Measurements from ENCODE around the gene MRTFB.
"Not testable (repeated sequence)": the region's sequence is repeated elsewhere in the genome, so short reads cannot be mapped to it uniquely, and the experiment has no call there.

Gene MRTFB, protein sequence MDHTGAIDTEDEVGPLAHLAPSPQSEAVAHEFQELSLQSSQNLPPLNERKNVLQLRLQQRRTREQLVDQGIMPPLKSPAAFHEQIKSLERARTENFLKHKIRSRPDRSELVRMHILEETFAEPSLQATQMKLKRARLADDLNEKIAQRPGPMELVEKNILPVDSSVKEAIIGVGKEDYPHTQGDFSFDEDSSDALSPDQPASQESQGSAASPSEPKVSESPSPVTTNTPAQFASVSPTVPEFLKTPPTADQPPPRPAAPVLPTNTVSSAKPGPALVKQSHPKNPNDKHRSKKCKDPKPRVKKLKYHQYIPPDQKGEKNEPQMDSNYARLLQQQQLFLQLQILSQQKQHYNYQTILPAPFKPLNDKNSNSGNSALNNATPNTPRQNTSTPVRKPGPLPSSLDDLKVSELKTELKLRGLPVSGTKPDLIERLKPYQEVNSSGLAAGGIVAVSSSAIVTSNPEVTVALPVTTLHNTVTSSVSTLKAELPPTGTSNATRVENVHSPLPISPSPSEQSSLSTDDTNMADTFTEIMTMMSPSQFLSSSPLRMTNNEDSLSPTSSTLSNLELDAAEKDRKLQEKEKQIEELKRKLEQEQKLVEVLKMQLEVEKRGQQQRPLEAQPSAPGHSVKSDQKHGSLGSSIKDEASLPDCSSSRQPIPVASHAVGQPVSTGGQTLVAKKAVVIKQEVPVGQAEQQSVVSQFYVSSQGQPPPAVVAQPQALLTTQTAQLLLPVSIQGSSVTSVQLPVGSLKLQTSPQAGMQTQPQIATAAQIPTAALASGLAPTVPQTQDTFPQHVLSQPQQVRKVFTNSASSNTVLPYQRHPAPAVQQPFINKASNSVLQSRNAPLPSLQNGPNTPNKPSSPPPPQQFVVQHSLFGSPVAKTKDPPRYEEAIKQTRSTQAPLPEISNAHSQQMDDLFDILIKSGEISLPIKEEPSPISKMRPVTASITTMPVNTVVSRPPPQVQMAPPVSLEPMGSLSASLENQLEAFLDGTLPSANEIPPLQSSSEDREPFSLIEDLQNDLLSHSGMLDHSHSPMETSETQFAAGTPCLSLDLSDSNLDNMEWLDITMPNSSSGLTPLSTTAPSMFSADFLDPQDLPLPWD

DNA sequence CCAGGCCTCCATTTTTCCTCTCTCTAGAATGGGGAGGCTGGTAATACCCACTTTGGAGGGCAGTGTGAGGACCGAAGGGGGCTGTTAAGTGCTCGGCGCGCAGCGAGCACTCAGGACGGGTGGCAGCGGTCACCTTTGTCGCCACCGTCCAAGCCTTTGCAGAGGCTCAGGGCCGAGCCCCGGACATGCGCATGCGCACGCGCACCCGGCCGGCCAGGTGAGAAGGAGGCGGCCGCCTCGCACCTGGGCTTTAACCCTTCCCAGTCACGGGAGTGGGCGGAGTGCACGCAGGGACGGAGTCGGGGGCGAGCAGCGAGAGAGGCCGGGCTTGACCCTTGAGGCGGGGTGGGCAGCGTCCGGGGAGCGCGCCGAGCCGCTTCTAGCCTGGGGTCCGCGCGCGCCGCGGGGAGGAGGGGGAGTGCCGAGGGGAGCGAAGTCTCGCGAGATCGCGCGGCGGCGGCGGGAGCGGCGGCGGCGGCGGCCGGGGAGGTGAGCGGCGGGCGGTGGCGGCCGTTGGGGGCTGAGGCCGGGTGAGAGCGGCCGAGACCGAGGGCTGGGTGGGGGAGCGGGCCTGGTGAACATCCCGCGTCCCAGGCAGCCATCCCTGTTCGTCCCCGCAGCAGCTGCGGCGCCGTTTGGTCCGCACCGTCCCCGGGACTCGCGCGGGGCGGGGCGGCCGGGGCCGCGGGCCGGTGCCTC is at the start of gene MRTFB:
TSS of gene MRTFB (plus strand) at position 443 of the 699 bp plus-strand sequence. CDS start 69,288 bp downstream, outside the sequence.
- DNase-seq (ENCODE audit: low spot score), result peak; percentile 73

DNA sequence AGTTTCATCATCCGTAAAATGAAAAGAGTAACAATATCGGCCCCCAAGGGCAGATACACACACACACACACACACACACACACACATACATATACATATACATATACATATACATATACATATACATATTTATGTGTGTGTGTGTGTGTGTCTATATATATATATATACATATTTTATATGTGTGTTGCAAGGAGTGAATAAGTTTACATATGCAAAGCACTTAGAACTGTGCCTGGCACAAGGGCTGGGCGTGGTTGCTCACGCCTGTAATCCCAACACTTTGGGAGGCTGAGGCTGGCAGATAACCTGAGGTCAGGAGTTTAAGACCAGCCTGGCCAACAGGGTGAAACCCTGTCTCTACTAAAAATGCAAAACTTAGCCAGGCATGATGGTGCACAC is 47.6 kb upstream of the MRTFB start:
- DNase-seq (ENCODE audit: low spot score), result not testable (repeated sequence)

DNA sequence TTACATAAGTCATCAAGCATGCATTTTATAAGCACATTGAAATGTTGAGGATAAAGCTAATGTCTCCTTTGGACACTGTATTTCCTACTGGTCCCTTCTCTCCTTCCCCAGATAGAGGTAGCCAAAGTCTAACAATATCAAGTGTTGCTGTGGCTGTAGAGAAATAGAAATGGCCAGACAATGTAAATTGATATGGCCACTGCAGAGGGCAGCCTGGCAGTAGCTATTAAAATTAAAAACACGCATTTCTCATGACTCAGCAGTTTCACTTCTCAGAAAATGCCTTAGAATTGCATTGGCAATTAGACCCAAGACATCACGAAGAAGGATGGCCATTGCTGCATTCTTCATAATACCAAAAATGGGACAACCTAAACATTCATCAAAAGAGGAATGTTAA is 46.8 kb upstream of the MRTFB start:
- no peak for DNase-seq (ENCODE audit: low spot score)

DNA sequence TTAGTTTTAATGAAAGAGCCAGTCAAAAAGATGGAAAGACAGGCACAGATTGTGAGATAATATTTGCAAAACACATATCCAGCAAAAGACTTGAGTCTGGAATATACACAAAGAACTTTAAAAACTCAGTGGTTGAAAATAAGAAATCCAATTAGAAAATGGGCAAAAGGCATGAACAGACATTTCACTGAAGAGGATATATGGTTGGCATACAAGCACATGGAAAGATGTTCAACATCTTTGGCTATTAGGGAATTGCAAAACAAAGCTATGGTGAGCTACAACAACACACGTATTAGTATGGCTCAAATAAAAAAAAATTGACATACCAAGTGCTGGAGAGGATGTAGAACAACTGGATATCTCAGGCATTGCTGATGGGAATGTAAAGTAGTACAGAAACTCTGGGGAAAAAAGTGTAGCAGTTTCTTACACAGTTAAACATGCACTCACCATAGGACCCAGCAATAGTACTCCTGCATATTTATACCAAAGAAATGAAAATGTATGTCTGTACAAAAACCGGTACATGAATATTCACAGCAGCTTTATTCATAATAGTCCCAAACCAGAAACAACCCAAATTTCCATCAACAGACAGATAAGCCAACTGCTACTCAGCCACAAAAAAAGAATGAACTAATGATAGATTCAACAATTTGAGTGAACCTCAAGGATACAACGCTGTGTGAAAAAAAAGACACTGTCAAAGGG is 44.4 kb upstream of the MRTFB start:
- DNase-seq (ENCODE audit: low spot score), result no peak

DNA sequence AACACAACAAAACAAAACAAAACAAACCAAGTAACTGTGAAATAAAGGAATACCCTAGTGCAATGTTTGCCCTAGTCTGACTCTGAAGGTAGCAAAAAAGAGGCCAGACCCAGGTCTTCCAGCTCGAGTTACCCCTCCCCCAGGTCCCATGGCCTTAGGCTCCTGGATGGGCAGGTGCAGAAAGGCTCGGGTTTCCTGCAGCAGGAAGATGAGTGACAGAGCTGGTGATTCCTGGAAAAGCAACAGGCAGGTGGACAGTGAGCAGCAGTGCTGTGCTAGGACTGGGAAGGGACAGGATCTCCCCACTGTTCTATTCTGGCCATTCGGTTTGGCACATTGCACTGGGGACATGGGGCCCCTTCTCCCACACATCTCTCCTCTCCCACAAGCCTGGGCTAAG is 42.9 kb upstream of the MRTFB start:
- DNase-seq (ENCODE audit: low spot score), result no peak

DNA sequence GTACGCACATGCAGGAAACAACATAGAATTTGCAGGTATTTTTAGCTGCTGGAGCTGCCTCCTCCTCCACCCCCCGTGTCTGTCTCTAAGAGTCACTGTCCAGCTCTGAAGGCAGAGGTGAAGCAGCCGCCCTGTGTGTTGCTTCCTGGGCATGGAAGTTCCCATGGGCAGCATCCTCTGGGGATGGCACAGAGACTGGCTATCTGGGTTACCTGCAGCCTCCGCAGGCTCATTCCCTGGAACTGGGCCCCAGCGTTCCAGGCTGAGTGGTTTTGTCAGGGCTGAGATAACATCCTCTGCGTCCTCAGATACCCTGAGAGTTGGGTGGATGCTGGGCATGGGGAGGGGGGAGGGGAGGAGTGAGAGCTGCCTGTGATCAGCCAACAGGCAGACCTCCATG is 41.5 kb upstream of the MRTFB start:
- DNase-seq (ENCODE audit: low spot score), result no peak

DNA sequence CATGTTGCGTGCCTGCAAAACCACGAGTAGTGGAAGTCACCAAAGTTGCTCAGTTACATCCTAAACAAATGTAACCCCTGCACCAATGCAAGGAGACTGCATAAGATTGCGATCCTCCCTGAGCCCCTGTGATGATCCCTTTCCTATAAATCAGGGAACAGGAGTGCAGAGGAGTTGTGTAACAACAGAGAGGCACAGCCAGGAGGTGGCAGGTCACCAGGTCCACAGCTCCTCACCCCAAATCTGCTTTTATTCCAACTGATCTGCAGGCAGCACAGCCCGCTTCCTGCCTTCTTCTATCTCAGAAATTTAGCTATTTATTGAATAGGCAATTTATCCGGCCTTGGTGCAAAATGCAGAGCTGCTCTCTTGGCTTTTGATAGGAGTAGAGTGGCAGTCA is 36.0 kb upstream of the MRTFB start:
- no peak for DNase-seq (ENCODE audit: low spot score)

DNA sequence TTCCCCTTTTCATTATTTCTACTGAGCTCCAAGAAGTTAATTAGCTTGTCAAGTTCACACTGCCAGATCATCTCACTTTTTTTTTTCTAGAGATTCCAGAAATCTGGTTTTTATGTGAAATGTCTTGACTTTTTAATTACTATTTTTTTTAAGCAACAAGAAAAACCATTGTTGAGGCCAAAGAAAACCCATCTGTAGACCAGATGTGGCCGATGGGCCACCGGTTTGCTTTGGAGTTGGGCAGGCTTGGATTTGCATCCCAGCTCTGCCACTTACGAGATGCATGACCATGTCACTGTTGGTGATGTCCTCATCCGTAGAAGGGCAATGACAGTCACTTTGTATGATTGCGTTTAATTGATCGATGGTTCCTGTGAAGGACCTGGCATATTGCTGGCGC is 34.2 kb upstream of the MRTFB start:
- no peak for DNase-seq (ENCODE audit: low spot score)

DNA sequence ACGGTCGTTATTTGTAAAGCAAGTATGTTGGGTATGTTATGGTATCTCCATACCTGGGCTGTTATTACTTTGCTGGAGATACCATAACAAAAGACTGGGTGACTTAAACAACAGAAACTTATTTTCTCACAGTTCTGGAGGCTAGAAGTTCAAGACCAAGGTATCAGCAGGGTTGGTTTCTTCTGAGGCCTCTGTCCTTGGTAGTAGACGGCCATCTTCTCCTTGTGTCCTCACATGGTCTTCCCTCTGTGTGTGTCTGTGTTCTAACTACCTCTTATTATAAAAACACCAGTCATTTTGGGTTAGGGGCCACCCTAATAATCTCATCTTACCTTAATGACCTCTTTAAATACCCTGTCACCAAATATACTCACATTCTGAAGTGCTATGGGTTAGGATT is 33.2 kb upstream of the MRTFB start:
- DNase-seq (ENCODE audit: low spot score), result no peak

DNA sequence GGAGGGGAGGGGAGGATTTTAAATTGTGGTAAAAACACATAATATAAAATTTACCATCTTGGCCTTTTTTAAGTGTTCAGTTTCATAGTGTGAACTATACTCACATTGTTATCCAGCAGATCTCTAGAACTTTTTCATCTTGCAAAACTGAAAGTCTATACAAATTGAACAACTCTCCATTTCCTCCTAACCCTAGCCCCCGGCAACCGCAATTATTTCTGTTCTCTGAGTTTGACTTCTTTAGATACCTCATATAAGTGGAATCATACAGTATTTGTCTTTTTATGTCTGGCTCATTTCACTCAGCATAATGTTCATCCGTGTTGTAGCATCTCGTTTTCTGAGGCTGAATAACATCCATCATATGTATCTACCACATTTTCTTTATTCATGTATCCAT is 30.0 kb upstream of the MRTFB start:
- DNase-seq (ENCODE audit: low spot score), result no peak

DNA sequence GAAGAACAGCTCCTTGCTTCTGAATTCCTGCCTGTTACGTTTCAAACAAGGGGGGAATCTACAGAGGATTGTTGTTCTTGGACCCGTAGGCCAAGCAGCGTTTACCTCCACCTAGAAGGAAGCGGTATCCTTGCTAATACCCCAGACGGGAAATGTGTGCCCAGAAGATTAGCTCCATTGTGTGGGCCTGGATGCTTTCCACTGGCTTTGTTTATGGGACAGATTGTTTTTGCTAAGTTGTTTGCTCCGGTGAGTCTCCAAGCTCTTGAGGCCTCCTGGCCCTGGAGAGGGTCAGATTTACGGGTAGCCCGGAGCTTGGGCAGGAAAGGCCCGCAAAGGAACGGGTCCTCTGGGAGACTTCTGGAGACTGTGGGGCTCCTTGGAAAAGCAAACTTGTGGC is 28.4 kb upstream of the MRTFB start:
- DNase-seq (ENCODE audit: low spot score), result no peak

DNA sequence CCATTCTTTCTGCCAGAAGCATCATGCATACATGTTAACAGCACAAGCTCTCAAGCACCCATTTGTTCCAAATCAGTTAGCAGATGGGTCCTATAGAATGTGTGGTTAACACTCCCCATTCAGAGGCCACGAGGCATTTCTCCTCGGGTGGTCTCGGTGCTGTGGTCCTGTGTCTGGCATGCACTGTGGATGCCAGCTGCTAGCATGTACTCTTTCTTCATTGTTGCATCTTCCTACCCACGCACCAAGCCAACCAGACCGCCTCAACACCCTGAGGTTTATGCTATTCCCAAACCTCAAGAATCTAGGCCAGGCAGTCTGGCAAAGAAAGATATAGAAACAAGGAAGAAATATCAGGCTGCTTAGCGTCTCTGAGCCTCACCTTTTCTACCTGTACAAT is 27.8 kb upstream of the MRTFB start:
- DNase-seq (ENCODE audit: low spot score), result no peak

DNA sequence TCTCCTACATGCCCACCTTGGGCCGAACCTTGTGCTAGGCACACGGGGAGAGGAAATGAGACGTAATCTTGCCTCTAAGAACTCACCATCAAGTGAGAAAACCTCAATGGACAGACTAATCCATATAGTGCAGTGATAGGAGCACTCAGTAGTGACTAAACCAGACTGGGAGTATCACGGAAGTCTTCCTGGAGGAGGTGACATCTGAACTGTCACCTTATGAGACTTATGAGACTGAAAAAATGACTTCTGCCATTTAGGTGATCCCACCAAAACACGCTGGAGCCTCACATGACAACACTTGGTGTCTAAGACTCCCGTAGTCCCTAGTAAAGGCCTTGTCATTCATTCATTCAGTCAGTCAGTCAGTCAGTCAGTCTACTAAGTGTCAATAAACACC is 27.3 kb upstream of the MRTFB start:
- DNase-seq (ENCODE audit: low spot score), result no peak

DNA sequence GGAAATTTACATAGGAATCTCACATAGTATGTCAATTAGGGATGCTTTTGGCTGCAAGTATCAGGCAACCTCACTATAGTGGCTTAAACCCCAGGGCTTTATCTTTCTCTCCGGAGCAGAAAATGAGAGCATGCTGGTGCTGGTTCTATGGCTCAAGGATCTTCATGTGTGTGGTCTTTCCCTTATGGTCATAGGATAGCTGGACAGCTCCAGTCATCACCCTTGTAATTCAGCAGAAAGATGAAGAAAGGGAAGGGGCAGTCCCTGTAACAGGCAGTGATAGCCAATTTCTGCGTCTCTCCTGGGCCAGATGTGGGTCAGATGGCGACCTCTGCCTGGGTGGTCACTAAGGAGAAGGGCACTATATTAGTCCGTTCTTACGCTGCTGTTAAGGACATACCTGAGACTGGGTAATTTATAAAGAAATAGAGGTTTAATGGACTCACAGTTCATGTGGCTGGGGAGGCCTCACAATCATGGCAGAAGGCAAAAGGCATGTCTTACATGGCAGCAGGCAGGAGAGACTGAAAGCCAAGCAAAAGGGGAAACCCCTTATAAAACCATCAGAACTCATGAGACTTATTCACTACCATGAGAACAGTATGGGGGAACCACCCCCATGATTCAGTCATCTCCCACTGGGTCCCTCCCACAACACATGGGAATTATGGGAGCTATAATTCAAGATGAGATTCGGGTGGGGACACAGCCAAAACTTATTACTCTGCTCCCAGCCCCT is 23.8 kb upstream of the MRTFB start:
- not testable (repeated sequence) for DNase-seq (ENCODE audit: low spot score)

DNA sequence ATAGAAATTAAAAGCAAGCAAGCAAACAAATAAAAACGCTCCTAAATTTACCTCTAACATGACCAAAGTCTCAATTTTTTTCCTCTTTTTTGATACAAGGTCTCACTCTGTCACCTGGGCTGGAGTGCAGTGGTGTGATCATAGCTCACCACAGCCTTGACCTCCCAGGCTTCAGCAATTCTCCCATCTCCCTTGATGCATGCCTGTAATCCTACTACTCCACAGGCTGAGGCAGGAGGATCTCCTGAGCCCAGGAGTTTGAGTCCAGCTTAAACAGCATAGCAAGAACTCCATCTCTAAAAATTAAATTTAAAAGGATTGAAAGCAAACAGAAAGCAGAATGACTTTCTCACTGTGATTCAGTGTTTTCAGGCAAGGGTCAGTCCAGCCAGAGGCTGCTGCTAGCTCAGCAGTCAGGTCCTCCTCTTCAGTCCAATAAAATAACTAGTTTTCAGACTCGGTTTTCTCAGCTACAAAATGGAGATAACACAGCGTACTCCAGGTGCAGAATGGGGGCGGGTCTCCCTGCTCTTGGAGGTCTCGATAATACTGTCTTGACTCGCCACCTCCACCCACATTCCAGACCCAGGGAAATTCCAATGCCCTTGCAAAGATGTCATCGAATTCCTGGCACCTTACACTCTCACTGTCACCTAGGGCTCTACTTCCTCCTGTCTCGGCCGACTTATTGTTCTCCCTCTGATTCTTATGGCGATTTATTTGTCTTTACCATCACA is 20.7 kb upstream of the MRTFB start:
- DNase-seq (ENCODE audit: low spot score), result no peak

DNA sequence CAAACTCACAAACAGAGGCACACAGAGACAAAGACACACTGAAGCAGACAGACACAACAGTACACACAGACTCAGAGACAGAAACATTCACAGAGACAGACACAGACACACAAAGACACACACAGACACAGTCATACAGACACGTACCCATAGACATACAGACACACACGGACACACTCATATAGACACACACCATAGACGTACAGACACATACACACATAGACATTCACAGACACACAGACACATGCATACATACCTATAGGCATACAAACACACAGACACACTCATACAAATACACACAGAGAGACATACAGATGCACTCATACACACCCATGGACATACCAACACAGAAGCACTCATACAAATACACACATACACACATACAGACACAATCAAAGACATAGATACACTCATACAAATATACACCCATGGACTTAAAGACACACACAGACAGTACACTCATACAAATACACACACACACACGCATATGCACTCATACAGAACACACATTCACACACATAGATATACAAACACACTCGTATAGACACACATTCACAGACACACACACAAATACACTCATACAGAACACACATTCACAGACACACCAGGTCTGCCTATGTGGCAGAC is 19.9 kb upstream of the MRTFB start:
- DNase-seq (ENCODE audit: low spot score), result no peak

DNA sequence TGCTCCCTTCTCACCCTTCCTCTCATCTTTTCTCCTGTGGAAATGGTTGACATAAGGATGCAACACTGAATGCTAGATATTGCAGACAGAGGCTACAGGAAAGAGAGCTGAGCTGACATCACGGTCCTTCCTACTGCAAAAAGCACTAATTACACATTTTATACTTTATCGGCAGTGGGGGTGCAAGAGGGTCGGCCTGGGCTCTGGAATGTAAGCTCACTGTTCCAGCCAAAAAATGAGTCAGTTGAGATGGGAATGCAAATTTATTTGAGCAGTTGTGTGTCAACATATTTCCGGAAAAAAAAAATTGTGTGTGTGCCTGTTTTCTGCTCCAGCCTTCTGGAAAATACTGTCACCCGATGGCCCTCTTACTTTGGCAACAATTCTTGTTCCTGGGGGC is 14.1 kb upstream of the MRTFB start:
- no peak for DNase-seq (ENCODE audit: low spot score)

DNA sequence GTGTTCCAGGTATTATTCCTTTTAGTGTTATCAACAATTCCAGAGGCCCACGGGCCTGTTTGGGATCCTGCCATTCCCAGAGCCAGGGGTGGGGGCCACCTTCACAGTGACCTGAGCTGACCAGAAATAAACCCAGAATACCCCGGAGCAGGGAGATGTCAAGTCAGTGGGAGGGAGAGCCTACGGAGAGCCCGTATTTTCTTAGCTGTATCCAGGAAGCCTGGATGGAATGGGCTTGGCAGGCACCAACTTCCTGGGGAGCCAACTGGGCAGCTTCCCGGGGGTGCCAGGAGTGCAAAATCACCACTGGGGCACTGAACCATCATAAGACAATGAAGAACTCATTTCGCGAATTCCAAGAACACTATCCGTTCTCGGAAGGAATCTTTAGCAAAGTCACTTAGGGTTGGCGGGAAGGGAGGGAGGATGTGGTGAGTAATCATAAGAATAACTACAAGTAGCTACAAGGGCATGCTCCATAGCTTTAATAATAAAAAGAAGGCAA is 13.2 kb upstream of the MRTFB start:
- no peak for DNase-seq (ENCODE audit: low spot score)

DNA sequence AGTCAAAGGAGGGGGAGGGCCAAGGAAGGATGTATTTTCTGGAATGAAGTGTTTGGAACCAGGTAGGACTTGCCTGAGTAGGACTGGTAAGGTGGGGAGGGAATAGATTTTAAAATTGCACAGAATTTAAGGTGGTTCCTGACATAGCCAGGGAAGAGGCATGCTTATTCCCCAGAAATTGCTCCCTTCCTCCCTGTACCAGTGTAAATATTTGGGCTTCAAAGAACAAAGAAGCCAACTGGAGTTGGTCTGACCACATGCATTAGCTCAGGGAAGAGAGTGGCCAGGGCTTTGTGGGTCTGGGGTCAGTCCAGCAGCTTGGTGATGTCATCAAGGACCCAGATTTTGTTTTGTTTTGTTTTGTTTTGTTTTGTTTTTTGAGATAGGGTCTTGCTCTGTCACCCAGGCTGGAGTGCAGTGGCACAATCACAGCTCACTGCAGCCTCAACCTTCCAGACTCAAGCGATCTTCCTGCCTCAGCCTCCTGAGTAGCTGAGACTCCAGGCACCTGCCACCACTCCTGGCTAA is 9.3 kb upstream of the MRTFB start:
- DNase-seq (ENCODE audit: low spot score), result no peak
